ENCODE measurements around the gene ZWILCH. TPM values are rescaled to one million over a fixed set of nuclear protein-coding genes. Genes with fewer than 3 reads are reported as not detected.

The ZWILCH gene
- total RNA-seq, 2 experiments from 2014 or later: 36.9 to 50.2 TPM

DNA sequence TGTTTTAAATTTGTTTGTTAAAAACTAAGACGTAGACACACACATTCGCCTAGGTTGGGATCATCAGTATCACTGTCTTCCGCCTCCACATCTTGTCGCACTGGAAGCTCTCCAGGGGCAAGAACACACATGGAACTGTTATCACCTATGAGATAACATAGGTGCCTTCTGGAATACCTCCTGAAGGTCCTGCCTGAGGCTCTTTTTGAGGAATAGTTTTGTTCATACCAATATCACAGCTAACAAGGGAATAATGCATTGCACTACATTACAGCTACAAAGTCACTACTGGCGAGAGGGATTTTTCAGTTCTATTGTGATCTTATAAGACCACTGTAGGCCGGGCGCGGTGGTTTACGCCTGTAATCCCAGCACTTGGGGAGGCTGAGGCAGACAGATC lies 29.9 kb downstream of the ZWILCH start:
- ChIA-PET CTCF (ENCODE audit: unreplicated experiment) (no interaction called here), POLR2A (no interaction called here)
- H3K9me2 ChIP-seq (ENCODE audit: insufficient read depth, low read length): no peaks in the 10 kb centered on the region
- intact Hi-C loops (cut with micrococcal nuclease; ENCODE audit: unreplicated experiment): no loop called here
- no peak overlapping the region for H3K4me2 ChIP-seq (ENCODE audit: low read length)
- H3K4me1 ChIP-seq (ENCODE audit: insufficient read depth, low read length, poor library complexity, severe bottlenecking): no peaks in the 10 kb centered on the region
- H2AFZ ChIP-seq (ENCODE audit: low read length): no peak overlapping the region
- H3K9me3 ChIP-seq (ENCODE audit: low read length): no peaks in the 10 kb centered on the region
- TF ChIP-seq EZH2phosphoT487 (IDR thresholded peaks at IDR 0.05; ENCODE audit: borderline replicate concordance, low read depth, low read length): no peak
- TF ChIP-seq, protein P1, sequence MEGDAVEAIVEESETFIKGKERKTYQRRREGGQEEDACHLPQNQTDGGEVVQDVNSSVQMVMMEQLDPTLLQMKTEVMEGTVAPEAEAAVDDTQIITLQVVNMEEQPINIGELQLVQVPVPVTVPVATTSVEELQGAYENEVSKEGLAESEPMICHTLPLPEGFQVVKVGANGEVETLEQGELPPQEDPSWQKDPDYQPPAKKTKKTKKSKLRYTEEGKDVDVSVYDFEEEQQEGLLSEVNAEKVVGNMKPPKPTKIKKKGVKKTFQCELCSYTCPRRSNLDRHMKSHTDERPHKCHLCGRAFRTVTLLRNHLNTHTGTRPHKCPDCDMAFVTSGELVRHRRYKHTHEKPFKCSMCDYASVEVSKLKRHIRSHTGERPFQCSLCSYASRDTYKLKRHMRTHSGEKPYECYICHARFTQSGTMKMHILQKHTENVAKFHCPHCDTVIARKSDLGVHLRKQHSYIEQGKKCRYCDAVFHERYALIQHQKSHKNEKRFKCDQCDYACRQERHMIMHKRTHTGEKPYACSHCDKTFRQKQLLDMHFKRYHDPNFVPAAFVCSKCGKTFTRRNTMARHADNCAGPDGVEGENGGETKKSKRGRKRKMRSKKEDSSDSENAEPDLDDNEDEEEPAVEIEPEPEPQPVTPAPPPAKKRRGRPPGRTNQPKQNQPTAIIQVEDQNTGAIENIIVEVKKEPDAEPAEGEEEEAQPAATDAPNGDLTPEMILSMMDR (conservative IDR thresholded peaks at IDR 0.05; ENCODE audit: low read length): no peak
- no peak overlapping the region for H3K4me3 ChIP-seq (ENCODE audit: low read depth, low read length, poor library complexity, severe bottlenecking)
- no peaks in the 10 kb centered on the region for H4K20me1 ChIP-seq (ENCODE audit: insufficient read depth, low read length)
- peaks cover 83% of the 10 kb centered on the region for H3K36me3 ChIP-seq (ENCODE audit: insufficient read depth, low read length)
- DNase-seq (ENCODE audit: low spot score): no peak
- H3K79me2 ChIP-seq (ENCODE audit: insufficient read depth, low read depth, low read length): no peaks in the 10 kb centered on the region
- BruUV-seq (replicated peaks): no TSS peak
- H3K27ac ChIP-seq (ENCODE audit: low read depth, low read length, poor library complexity, severe bottlenecking): no peak overlapping the region

DNA sequence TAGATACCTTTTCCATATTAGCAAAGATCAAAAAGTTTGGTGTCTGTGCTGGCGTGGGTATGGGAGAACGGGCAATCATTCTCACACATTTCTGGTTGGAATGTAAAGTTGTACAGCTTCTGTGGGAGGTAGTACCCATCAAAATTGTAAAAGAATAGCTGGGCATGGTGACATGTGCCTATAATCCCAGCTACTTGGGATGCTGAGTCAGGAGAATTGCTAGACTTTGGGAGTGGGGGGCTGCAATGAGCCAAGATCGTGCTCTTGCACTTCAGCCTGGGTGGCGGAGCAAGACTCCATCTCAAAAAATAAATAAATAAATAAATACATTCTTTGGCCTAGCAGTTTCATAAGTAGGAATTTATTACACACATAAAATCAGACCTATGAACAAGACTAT lies 37.8 kb downstream of the ZWILCH start:
- Histone ChIP-seq H2AFZ (ENCODE audit: low read length) (no peak overlapping the region), H3K9me3 (ENCODE audit: low read length) (no peaks in the 10 kb centered on the region), H3K79me2 (ENCODE audit: insufficient read depth, low read depth, low read length) (no peaks in the 10 kb centered on the region), H3K4me1 (ENCODE audit: insufficient read depth, low read length, poor library complexity, severe bottlenecking) (no peaks in the 10 kb centered on the region), H3K4me2 (ENCODE audit: low read length) (no peak overlapping the region), H3K36me3 (ENCODE audit: insufficient read depth, low read length) (peaks cover 77% of the 10 kb centered on the region), H4K20me1 (ENCODE audit: insufficient read depth, low read length) (no peaks in the 10 kb centered on the region), H3K4me3 (ENCODE audit: low read depth, low read length, poor library complexity, severe bottlenecking) (no peak overlapping the region), H3K9me2 (ENCODE audit: insufficient read depth, low read length) (no peaks in the 10 kb centered on the region), H3K27ac (ENCODE audit: low read depth, low read length, poor library complexity, severe bottlenecking) (no peak overlapping the region)
- BruUV-seq (replicated peaks): no TSS peak
- intact Hi-C loops (cut with micrococcal nuclease; ENCODE audit: unreplicated experiment): no loop called here
- ChIA-PET CTCF (ENCODE audit: unreplicated experiment) (no interaction called here), POLR2A (interaction anchor here (0.6 to 1.0 kb wide), 4 partner anchors 11 to 206 kb away, joined by 3 to 4 read pairs (median 3); no protein-coding TSS in a partner anchor)
- TF ChIP-seq, protein P1 (conservative IDR thresholded peaks at IDR 0.05; ENCODE audit: low read length): no peak
- no peak for TF ChIP-seq EZH2phosphoT487 (IDR thresholded peaks at IDR 0.05; ENCODE audit: borderline replicate concordance, low read depth, low read length)
- no peak for DNase-seq (ENCODE audit: low spot score)

GRCh38 chr15:66545255-66545654 lies 40.1 kb downstream of the ZWILCH start:
- no peaks in the 10 kb centered on the region for H3K79me2 ChIP-seq (ENCODE audit: insufficient read depth, low read depth, low read length)
- no peak overlapping the region for H3K4me2 ChIP-seq (ENCODE audit: low read length)
- no peak overlapping the region for H3K4me3 ChIP-seq (ENCODE audit: low read depth, low read length, poor library complexity, severe bottlenecking)
- H2AFZ ChIP-seq (ENCODE audit: low read length): no peak overlapping the region
- no peaks in the 10 kb centered on the region for H3K9me2 ChIP-seq (ENCODE audit: insufficient read depth, low read length)
- H3K27ac ChIP-seq (ENCODE audit: low read depth, low read length, poor library complexity, severe bottlenecking): no peak overlapping the region
- H3K36me3 ChIP-seq (ENCODE audit: insufficient read depth, low read length): peaks cover 73% of the 10 kb centered on the region
- no peaks in the 10 kb centered on the region for H4K20me1 ChIP-seq (ENCODE audit: insufficient read depth, low read length)
- CTCF ChIA-PET (ENCODE audit: unreplicated experiment): no interaction called here
- intact Hi-C loops (cut with micrococcal nuclease; ENCODE audit: unreplicated experiment): no loop called here
- H3K9me3 ChIP-seq (ENCODE audit: low read length): no peaks in the 10 kb centered on the region
- POLR2A ChIA-PET: no interaction called here
- TF ChIP-seq EZH2phosphoT487 (IDR thresholded peaks at IDR 0.05; ENCODE audit: borderline replicate concordance, low read depth, low read length): no peak
- TF ChIP-seq, protein P1 (conservative IDR thresholded peaks at IDR 0.05; ENCODE audit: low read length): no peak
- DNase-seq (ENCODE audit: low spot score): no peak
- no TSS peak for BruUV-seq (replicated peaks)
- no peaks in the 10 kb centered on the region for H3K4me1 ChIP-seq (ENCODE audit: insufficient read depth, low read length, poor library complexity, severe bottlenecking)
